ENCODE data around the gene MEDAG.

GRCh38 chr13:30884543-30884942, 21.5 kb upstream of the MEDAG start:
- no peak for TF ChIP-seq POLR2AphosphoS5 (IDR thresholded peaks at IDR 0.05; ENCODE audit: insufficient read depth, low read depth, low read length)
- no peak for TF ChIP-seq POLR2A (IDR thresholded peaks at IDR 0.05; ENCODE audit: low read depth, low read length)
- TF ChIP-seq, protein P1, sequence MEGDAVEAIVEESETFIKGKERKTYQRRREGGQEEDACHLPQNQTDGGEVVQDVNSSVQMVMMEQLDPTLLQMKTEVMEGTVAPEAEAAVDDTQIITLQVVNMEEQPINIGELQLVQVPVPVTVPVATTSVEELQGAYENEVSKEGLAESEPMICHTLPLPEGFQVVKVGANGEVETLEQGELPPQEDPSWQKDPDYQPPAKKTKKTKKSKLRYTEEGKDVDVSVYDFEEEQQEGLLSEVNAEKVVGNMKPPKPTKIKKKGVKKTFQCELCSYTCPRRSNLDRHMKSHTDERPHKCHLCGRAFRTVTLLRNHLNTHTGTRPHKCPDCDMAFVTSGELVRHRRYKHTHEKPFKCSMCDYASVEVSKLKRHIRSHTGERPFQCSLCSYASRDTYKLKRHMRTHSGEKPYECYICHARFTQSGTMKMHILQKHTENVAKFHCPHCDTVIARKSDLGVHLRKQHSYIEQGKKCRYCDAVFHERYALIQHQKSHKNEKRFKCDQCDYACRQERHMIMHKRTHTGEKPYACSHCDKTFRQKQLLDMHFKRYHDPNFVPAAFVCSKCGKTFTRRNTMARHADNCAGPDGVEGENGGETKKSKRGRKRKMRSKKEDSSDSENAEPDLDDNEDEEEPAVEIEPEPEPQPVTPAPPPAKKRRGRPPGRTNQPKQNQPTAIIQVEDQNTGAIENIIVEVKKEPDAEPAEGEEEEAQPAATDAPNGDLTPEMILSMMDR (IDR thresholded peaks at IDR 0.05; ENCODE audit: extremely low read depth in 1 of 2, insufficient read depth in 1 of 2, low read depth in 1 of 2, low read length in 2 of 2), result no peak
- TF ChIP-seq EZH2 (IDR thresholded peaks at IDR 0.05; ENCODE audit: borderline replicate concordance, low read depth, low read length, severe bottlenecking), result no peak
- TF ChIP-seq, protein P2, sequence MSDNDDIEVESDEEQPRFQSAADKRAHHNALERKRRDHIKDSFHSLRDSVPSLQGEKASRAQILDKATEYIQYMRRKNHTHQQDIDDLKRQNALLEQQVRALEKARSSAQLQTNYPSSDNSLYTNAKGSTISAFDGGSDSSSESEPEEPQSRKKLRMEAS (IDR thresholded peaks at IDR 0.05; ENCODE audit: insufficient read depth, insufficient read length), result no peak
- TF ChIP-seq MYC (IDR thresholded peaks at IDR 0.05; ENCODE audit: low read depth, low read length), result no peak
- no peak for TF ChIP-seq JUN (IDR thresholded peaks at IDR 0.05; ENCODE audit: borderline replicate concordance, insufficient read depth, insufficient read length, low read depth)

All from endothelial cell of umbilical vein (primary cell).